HepG2 (cell line): ENCODE data around the gene MAGT1. TPM values are rescaled to one million over a fixed set of nuclear protein-coding genes. Genes with fewer than 3 reads are reported as not detected.

Source experiments
- AHR ChIP-seq: IDR thresholded peaks from 2 replicates; pipeline ENCODE4 v1.6.1; 2018; ENCODE audit warnings: missing genetic modification reagents, missing compliant biosample characterization
- ELF3 ChIP-seq: IDR thresholded peaks from 2 replicates; pipeline ENCODE4 v1.6.1; 2016; ENCODE audit warnings: missing genetic modification reagents, missing compliant biosample characterization
- GTF2F1 ChIP-seq: fragments of 150-350 bp; IDR thresholded peaks from 2 replicates; pipeline ENCODE4 v1.6.1; 2014; ENCODE audit warnings: low read length
- KMT2B ChIP-seq: IDR thresholded peaks from 2 replicates; pipeline ENCODE4 v1.6.1; 2016; ENCODE audit warnings: missing genetic modification reagents, missing compliant biosample characterization
- NFYC ChIP-seq: IDR thresholded peaks from 2 replicates; pipeline ENCODE4 v1.6.1; 2016; ENCODE audit warnings: missing genetic modification reagents, missing compliant biosample characterization
- REL ChIP-seq: sonication (generic); formaldehyde crosslinking; conservative IDR thresholded peaks from 2 replicates; pipeline ENCODE4 v1.8.0; 2022; ENCODE audit warnings: mild to moderate bottlenecking, missing genetic modification reagents, moderate library complexity
- RNF2 ChIP-seq: fragments of 450-650 bp; conservative IDR thresholded peaks from 2 replicates; pipeline ENCODE4 v1.6.1; 2016; ENCODE audit warnings: low read depth
- SMYD3 ChIP-seq: sonication (generic); formaldehyde crosslinking; IDR thresholded peaks from 2 replicates; pipeline ENCODE4 v1.8.1; 2023; ENCODE audit warnings: mild to moderate bottlenecking, missing genetic modification reagents
- TARDBP ChIP-seq: sonication (generic); formaldehyde crosslinking; IDR thresholded peaks from 2 replicates; pipeline ENCODE4 v1.8.0; 2022; ENCODE audit warnings: mild to moderate bottlenecking, missing genetic modification reagents
- TEAD3 ChIP-seq: optimal IDR thresholded peaks from 2 replicates; pipeline ENCODE3; 2016; ENCODE audit warnings: borderline replicate concordance
- THAP11 ChIP-seq: IDR thresholded peaks from 2 replicates; pipeline ENCODE4 v1.6.1; 2016; ENCODE audit warnings: missing biosample characterization, missing genetic modification reagents
- XRCC5 ChIP-seq: fragments of 200-400 bp; formaldehyde crosslinking; optimal IDR thresholded peaks from 2 replicates; pipeline ENCODE3; 2017; ENCODE audit warnings: mild to moderate bottlenecking, low read length
- YEATS4 ChIP-seq: sonication (generic); formaldehyde crosslinking; IDR thresholded peaks from 2 replicates; pipeline ENCODE4 v1.4.0; 2020; ENCODE audit warnings: missing genetic modification reagents, borderline replicate concordance
- ZNF138 ChIP-seq: sonication (generic); formaldehyde crosslinking; IDR thresholded peaks from 2 replicates; pipeline ENCODE4 v1.5.0; 2020; ENCODE audit warnings: mild to moderate bottlenecking, low read depth, missing genetic modification reagents
- ZNF224 ChIP-seq: sonication (generic); formaldehyde crosslinking; IDR thresholded peaks from 2 replicates; pipeline ENCODE4 v1.5.0; 2020; ENCODE audit warnings: mild to moderate bottlenecking, missing genetic modification reagents
- ZNF263 ChIP-seq: sonication (generic); formaldehyde crosslinking; IDR thresholded peaks from 2 replicates; pipeline ENCODE4 v1.4.0; 2020; ENCODE audit warnings: missing genetic modification reagents
- ZNF569 ChIP-seq: sonication (generic); formaldehyde crosslinking; IDR thresholded peaks from 2 replicates; pipeline ENCODE4 v1.5.0; 2020; ENCODE audit warnings: mild to moderate bottlenecking, missing genetic modification reagents, moderate library complexity, borderline replicate concordance
- ZNF605 ChIP-seq: sonication (generic); formaldehyde crosslinking; IDR thresholded peaks from 2 replicates; pipeline ENCODE4 v1.8.0; 2022; ENCODE audit warnings: mild to moderate bottlenecking, missing genetic modification reagents
- ZNF660 ChIP-seq: sonication (generic); formaldehyde crosslinking; IDR thresholded peaks from 2 replicates; pipeline ENCODE4 v1.5.1; 2020; ENCODE audit warnings: mild to moderate bottlenecking, low read depth, missing genetic modification reagents, borderline replicate concordance
- ZNF788 ChIP-seq: sonication (generic); formaldehyde crosslinking; IDR thresholded peaks from 2 replicates; pipeline ENCODE4 v1.5.0; 2020; ENCODE audit warnings: mild to moderate bottlenecking, missing genetic modification reagents, borderline replicate concordance
- polyA plus RNA-seq, 8 experiments: library from polyadenylated mRNA; depleted of rRNA in 3 of 8; stranded (reverse) in 7 of 8; unstranded in 1 of 8; fragments of >200 nt; fragmentation: Illumina TruSeq in 4 of 8; extraction: Trizol in 4 of 8; gene quantifications; 2 replicates each; pipeline versions ENCODE4 v1.2.1 to v1.2.3, GENCODE V29; 2011 to 2016; ENCODE audit warnings: low read depth in 4 of 8, missing spikeins in 1 of 8, mixed read lengths in 1 of 8; ENCODE audit not compliant: insufficient read depth in 1 of 8
- total RNA-seq, 5 experiments: library from RNA; depleted of rRNA; stranded (reverse); fragments of >200 nt; fragmentation: Illumina TruSeq; extraction: Trizol; gene quantifications; 2 replicates each; pipeline ENCODE4 v1.2.3, GENCODE V29; 2016; ENCODE audit warnings: low read depth in 1 of 5
- TF ChIP-seq, protein P1 (sequence below): sonication (generic); formaldehyde crosslinking; IDR thresholded peaks from 2 replicates; pipeline ENCODE4 v1.4.0; 2020; ENCODE audit warnings: missing genetic modification reagents
- TF ChIP-seq, protein P2 (sequence below): sonication (generic); formaldehyde crosslinking; IDR thresholded peaks from 2 replicates; pipeline ENCODE4 v1.5.0; 2020; ENCODE audit warnings: missing genetic modification reagents, mild to moderate bottlenecking, borderline replicate concordance
- TF ChIP-seq, protein P3 (sequence below): sonication (generic); formaldehyde crosslinking; IDR thresholded peaks from 2 replicates; pipeline ENCODE4 v1.4.0; 2020; ENCODE audit warnings: mild to moderate bottlenecking, missing genetic modification reagents
- TF ChIP-seq, protein P4 (sequence below): sonication (generic); formaldehyde crosslinking; IDR thresholded peaks from 2 replicates; pipeline ENCODE4 v1.8.1; 2023; ENCODE audit warnings: mild to moderate bottlenecking, moderate library complexity, missing genetic modification reagents
- TF ChIP-seq, protein P5 (sequence below): sonication (generic); formaldehyde crosslinking; IDR thresholded peaks from 2 replicates; pipeline ENCODE4 v1.8.1; 2022; ENCODE audit warnings: mild to moderate bottlenecking, missing genetic modification reagents

The MAGT1 gene
- total and polyA plus RNA-seq, 2 of the 13 experiments (the other 11 are each of a cell fraction or from before 2014, with no cell fraction given) = 38.0 to 75.0 TPM

DNA sequence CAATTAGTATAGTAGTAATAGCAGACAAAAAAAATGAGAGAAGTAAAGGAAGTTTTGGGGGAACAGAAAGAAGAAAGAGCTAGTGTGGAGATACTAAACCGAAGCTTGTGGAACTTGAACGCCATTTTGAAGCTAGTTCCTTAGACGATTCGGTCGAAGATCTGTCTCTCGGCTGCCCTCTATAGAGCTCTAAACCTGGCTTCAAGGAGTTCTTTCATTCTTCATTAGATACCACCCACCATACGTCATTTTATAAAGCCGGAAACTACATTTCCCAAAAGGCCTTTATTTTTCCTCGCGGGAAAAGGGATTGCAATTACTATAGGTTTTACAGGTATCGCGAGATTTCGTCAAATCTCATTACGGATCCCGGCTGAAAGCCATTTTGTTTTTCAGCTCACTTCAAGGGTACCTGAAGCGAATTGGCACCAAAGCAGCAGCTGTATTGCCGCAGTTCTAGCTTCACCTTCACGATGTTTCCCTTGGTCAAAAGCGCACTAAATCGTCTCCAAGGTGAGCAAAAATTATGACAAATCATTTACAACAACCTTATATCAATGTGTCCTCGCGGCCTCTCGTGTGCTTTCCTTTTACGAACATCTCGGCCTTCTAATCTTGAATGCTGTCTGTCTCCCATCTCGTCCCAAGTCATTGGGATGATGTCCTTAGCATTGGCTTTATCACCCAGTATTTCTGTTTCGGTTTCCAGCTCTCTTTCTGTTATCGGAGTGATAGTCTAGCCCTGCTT lies 4.0 kb upstream of the MAGT1 start, which contains the start of gene COX7B (continued):
- TF ChIP-seq, protein P1, sequence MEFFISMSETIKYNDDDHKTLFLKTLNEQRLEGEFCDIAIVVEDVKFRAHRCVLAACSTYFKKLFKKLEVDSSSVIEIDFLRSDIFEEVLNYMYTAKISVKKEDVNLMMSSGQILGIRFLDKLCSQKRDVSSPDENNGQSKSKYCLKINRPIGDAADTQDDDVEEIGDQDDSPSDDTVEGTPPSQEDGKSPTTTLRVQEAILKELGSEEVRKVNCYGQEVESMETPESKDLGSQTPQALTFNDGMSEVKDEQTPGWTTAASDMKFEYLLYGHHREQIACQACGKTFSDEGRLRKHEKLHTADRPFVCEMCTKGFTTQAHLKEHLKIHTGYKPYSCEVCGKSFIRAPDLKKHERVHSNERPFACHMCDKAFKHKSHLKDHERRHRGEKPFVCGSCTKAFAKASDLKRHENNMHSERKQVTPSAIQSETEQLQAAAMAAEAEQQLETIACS (CRISPR knock-in tag) = no peak
- TF ChIP-seq, protein P2, sequence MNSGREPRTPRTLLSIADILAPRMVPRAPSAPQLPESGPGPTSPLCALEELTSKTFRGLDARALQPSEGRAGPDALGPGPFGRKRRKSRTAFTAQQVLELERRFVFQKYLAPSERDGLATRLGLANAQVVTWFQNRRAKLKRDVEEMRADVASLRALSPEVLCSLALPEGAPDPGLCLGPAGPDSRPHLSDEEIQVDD (CRISPR knock-in tag) = no peak
- TF ChIP-seq ZNF224 (no peak), NFYC (CRISPR knock-in tag) (peak; percentile 74), SMYD3 (CRISPR knock-in tag) (no peak), RNF2 (no peak), ZNF138 (CRISPR knock-in tag) (no peak), TEAD3 (no peak), ZNF605 (CRISPR knock-in tag) (no peak), XRCC5 (no peak), TARDBP (CRISPR knock-in tag) (no peak), YEATS4 (CRISPR knock-in tag) (no peak), KMT2B (CRISPR knock-in tag) (no peak), AHR (no peak), ZNF569 (CRISPR knock-in tag) (no peak), REL (no peak), GTF2F1 (no peak), ZNF788 (CRISPR knock-in tag) (no peak), THAP11 (CRISPR knock-in tag) (peak; percentile 98), ZNF660 (CRISPR knock-in tag) (no peak), ELF3 (CRISPR knock-in tag) (no peak), ZNF263 (CRISPR knock-in tag) (no peak)
- TF ChIP-seq, protein P3, sequence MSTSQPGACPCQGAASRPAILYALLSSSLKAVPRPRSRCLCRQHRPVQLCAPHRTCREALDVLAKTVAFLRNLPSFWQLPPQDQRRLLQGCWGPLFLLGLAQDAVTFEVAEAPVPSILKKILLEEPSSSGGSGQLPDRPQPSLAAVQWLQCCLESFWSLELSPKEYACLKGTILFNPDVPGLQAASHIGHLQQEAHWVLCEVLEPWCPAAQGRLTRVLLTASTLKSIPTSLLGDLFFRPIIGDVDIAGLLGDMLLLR (CRISPR knock-in tag) = no peak
- TF ChIP-seq, protein P4, sequence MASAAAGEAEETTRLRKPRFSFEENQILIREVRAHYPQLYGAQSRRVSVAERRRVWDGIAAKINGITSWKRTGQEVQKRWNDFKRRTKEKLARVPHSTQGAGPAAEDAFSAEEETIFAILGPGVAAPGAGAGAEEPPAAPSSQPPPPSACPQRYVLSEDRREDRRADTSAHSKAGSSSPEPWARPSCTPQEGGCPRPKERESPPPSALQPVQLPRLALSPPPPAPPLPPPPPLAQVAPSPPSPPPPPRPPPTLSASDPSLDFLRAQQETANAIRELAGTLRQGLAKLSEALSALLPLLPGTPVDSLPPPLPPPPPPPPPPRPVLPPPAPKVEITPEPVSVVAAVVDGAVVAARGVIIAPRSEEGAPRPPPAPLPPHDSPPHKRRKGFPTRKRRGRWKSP = no peak
- TF ChIP-seq, protein P5, sequence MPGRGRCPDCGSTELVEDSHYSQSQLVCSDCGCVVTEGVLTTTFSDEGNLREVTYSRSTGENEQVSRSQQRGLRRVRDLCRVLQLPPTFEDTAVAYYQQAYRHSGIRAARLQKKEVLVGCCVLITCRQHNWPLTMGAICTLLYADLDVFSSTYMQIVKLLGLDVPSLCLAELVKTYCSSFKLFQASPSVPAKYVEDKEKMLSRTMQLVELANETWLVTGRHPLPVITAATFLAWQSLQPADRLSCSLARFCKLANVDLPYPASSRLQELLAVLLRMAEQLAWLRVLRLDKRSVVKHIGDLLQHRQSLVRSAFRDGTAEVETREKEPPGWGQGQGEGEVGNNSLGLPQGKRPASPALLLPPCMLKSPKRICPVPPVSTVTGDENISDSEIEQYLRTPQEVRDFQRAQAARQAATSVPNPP (CRISPR knock-in tag) = no peak
